NCI-H345 (cell line): Measurements from ENCODE around the gene SLC22A15.
"Not testable (repeated sequence)": the region's sequence is repeated elsewhere in the genome, so short reads cannot be mapped to it uniquely, and the experiment has no call there.

Experiments used
- DNase-seq: peaks from one replicate; lab custom pipeline; 2025; lab: John Stamatoyannopoulos, UW

The SLC22A15 gene

DNA sequence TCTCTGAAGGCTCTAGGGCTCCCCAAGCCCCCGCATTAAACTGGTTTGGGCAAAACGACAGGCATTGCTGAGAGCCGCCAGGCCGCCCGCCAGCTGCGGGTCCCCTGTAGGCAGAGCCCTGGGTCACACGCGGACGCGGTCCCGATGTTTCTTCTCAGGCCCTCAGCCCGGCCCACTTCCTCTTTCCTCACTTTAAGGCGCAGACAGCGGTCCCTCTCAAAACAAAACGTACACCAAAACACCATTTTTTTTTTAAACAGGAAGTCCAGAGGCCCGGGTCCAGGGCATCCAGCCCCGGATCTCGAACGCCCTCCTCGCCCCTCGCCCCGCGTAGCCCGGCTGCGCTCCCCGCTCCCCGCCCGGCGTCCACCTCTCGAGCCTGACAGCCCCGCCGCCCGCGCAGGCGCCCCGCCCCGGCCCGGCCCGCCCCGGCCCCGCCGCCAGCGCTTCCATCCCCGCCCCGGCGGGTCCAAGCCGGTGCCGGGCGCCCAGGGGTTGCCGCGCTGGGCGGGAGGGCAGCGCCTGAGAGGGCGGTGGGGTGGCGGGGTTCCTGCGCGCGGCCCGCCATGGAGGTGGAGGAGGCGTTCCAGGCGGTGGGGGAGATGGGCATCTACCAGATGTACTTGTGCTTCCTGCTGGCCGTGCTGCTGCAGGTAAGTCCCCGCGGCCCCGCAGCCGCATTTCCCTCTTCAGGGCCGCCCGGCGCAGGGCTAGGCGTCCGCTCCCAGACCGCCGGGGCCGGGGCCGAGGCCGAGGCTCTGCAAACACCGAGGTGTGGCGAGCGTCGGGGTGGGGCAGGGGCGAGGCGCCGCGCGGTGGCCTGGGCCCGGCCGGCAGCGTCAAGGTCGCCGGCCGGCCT is at the start of gene SLC22A15:
TSS of gene SLC22A15 (plus strand) at position 452 of the 859 bp plus-strand sequence. CDS start at position 567, 115 bp downstream.
- DNase-seq = peak; percentile 24

DNA sequence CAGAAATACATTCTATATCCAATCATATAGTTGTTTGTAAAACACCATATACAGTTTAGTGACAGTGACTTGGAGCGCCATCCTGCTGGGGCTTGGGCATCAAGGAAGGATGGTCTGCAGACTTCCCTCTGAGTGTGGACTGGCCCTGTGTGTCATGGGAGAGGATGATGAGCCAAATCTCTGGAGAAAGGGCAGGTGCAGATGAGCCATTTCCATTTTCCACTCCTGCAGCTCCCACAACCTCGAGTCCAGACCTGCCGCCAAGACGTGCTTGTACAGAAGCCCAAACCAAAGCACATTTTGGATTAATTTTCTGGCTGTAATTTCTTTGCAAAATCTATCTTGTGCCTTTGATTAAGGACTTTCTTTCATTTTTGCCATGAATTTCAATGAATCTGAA is 48.3 kb upstream of the SLC22A15 start:
- DNase-seq = no peak

DNA sequence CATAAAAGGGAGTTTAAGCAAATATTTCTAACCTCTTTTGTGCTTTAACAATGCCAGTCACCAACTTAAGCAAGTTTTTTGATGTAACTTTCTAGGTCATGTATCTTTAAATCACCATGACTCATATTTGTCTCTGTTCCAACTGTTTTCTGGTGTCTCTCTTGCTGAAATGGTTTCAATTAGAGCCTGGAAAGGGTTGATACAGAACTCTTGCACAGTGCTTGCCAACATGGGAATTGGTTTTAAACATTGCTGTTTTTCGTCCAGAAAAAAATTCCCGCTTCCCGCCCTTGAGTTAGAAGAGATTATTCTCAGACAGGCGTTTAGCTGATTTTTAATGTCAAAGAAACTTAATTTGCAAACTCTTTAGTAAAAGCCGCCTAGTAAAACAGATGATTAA is 46.4 kb upstream of the SLC22A15 start:
- no peak for DNase-seq

DNA sequence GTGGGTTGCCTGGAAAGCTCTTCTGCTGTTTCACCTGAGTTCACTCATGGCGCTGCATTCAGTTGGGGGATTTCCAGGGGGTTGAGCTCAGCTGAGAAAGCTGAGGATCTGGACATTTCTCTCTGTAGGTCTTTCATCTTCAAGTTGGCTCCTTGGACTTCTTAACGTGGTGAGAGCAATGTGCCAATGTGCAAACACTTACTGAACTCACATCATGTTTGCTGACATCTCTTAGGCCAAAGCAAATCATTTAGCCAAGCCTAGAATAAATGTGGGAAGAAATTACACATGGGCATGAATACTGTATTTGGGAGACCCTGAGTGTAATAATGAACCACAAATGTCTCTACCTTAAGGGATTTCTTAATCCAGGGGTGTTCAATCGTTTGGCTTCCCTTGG is 42.7 kb upstream of the SLC22A15 start:
- DNase-seq = no peak

DNA sequence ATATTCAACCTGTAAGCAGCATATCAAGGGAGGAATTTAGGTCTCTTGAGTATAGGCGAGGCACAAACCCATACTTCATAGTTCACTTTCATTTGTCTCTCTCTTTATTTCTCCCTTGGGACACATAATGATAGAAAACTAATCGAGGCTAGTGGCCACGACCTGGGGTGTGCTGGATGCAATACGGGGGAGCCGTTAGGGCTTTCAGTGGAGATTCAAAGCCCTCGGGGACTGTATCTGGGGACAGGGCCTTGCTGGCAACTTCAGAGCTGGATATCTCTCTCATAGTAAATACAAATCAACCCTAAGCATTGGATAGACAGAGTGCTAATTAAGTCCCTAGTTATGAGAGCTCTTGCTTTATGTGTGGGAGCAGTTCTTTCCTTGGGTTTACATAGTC is 36.9 kb upstream of the SLC22A15 start:
- no peak for DNase-seq

DNA sequence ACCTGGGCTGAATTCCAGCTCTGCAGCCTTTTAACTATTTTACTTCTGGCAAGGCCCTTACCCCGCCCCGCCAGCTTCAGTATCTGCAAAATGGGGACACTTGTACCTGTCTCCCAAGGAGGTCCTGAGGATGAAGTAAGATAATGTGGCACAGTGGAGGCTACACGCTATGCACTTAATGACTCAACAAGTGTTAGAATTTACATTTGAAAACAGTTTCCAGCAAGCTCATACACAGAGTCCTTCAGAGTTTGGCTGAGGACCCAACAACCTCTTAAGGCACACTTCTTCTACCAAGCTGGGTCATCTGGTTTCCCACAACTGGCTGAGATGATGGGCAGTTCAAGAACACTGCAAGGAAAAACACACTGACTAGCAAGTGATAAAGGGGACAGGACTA is 30.2 kb upstream of the SLC22A15 start:
- no peak for DNase-seq

DNA sequence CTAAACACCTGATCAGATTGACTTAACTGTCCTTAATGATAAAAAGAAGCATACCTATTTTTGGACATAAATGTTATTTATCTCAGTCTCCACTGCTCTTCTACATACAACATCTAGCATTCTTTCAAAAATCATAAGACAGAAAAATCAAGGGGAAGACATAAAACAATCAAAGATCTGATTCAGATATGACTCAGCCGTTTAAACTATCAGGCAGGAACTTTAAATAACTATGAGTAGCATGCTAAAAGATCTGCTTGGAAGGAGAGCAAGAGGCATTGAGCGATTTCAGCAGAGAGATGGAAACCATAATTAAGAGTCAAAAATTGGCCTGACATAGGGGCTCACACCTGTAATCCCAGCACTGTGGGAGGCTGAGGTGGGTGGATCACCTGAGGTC is 27.2 kb upstream of the SLC22A15 start:
- DNase-seq = no peak

DNA sequence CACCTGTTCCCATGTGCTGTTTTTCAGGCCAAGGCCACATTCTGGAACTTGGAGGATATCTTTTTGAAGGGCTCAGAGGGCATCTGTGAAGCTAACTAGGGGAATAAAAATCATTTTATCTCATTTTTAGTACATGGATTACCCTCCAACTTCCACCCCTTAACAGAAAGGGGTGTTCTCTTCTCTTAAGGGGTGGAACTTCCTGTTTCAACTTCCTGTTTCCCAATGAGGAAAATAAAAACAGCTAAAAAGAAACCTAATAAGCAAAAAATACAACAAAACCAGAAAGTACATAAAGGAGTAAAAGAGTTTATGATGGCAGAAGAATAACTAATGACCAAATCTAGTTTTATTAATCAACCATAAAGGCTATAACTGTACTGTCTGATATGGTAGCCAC is 24.8 kb upstream of the SLC22A15 start:
- no peak for DNase-seq

DNA sequence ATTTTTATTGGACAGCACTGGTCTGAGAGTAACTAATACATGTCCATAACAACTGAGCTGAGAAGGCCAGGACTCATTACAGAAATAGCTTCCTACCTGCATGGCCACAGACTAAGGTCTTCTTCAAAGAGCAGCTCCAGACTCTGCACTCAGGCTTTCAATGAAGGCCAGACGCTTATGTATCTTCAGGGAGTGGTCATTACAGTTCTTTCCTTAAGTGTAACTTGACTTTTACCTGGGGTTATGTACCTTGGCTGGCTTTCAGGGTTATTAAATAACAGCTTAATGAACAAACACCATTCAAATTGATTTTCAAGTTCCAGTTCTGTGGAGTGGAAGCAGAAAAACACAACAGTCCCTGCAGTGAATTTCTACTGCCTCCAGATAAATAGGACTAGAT is 23.8 kb upstream of the SLC22A15 start:
- no peak for DNase-seq

DNA sequence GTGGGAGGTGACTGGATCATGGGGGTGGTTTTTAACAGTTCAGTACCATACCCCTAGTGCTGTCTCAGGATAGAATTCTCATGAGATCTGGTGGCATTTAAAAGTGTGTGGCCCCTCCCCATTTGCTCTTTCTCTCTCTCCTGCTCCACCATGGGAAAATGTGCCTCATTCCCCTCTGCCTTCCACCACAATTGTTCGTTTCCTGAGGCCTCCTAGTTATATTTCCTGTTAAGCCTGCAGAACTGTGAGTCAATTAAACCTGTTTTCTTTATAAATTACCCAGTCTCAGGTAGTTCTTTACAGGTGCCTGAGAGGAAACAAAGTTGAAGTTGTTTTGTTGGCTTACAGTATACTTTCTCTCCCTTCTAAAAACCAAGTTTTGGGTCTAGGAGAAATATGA is 23.1 kb upstream of the SLC22A15 start:
- DNase-seq = no peak

DNA sequence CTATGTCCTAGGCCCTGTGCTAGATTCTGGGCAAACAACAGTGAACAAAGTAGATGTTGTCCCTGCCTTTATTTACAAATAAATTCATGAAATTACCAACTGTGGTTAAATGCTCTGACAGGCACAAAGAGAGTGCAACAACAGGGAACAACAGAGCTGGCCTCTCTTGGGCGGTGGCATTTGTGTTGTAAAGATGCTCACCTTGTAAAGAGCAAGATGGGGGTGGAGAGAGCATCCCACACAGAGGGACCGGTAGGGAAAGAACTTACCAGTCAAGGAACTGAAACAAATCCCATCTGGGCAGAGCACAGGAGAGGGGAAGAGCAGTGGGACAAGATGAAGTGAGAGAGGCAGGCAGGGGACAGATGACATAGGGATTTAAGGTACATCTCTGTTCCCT is 21.6 kb upstream of the SLC22A15 start:
- no peak for DNase-seq

DNA sequence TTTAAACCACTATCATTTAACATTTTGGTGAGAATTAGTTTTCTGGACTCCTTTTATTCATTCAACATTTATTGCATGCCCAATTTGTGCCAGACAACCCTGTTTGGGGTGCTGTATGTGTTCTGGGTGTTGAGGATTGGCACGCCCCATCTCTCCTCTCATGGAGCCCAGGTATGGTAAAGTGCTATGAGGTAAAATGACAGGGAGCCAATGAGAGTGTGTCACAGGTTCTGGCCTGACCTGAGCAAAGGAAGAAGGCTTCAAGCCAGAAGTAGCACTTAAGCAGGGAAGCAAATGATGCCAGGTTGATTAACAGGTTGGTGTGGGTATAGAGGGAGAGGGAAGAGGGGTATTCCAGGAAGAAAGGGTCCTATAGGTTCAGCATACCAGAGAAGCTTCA is 21.1 kb upstream of the SLC22A15 start:
- no peak for DNase-seq

DNA sequence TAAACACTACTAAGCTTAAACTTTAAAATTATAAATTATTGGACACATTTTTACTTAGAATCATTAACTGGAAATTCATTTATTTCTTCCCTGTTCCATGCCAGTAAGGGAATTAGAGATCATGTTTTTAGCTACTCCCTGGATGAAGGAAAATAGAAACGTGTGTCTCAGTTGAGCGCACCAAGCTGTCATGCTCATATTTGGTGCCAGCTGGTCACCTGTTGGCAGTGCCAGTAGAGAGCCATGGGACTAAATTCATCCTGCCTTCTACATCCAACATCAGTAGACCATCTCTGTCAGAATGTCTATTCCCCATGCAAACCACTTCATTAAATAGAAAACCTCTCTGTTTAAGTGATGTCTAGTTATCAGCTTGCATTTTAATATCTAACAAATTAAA is 17.4 kb upstream of the SLC22A15 start:
- DNase-seq = no peak

DNA sequence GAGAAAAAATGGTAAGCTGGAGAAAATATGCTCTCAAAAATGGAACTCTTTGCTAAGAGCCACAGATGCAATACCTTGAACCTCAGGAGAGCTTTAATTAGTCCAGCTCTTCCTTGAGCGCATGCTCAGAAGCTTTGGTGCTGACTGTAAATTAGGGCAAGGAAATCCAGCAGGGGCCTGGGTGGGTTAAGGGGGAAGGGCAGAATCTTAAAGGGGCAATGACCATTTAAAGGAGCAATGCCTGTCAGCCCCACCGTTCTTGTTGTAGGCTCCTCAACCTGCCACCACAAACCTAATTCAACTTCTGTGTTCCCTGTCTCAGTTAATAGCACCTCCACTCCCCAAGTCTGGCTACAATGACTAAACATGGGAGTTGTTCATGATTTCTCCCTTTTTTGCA is 6.8 kb upstream of the SLC22A15 start:
- DNase-seq = no peak

DNA sequence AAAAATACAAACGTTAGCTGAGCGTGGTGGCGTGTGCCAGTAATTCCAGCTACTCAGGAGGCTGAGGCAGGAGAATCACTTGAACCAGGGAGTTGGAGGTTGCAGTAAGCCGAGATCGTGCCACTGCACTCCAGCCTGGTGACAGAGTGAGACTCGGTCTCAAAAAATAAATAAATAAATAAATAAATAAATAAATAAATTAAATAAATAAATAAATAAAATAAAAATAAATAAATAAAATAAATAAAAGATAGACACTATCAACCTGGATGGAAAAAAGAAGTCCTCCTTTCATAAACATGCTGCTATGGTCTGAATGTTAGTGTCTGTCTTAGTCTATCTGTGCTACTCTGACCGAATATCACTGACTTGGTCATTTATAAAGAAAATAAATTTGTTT is 4.5 kb upstream of the SLC22A15 start:
- not testable (repeated sequence) for DNase-seq

DNA sequence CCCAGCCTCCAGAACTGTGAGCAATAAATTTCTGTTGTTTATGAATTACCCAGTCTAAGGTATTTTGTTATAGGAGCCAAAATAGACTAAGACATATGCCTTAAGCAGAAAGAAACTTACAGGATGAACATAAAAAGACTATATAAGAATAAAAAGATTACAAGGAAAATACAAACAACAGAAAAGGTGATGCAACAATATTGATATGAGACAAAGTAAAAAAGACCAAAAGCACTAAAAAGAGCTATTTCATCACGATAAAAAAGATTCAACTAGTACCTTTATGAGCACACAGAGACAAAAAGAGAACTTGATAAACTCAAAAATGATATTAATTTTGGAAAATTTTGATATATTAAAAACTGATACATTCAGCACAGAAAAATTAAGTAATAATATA is 3.2 kb upstream of the SLC22A15 start:
- no peak for DNase-seq

DNA sequence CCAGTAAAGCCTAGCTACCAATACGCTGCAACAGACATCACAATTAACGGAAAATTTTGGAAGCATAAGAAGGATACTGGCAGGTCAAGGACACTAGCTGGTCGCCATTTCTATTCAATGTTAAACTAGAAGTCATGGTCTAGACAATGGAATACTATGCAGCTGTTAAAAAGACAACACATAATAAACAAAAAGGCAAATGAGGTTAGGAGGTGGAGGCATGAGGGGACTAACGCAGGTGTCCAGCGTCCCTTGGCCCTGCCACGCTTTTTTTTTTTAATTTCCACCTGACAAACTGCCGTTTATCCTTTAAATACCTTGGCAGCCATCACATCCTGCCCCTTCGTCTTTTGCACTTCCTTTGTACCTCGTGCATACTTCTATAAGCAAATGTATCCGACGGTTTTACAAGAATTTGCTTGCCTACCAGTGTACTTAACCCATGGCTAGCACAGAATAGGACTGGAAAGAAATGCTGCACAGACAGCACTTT is 698 bp upstream of the SLC22A15 start:
- DNase-seq = no peak

DNA sequence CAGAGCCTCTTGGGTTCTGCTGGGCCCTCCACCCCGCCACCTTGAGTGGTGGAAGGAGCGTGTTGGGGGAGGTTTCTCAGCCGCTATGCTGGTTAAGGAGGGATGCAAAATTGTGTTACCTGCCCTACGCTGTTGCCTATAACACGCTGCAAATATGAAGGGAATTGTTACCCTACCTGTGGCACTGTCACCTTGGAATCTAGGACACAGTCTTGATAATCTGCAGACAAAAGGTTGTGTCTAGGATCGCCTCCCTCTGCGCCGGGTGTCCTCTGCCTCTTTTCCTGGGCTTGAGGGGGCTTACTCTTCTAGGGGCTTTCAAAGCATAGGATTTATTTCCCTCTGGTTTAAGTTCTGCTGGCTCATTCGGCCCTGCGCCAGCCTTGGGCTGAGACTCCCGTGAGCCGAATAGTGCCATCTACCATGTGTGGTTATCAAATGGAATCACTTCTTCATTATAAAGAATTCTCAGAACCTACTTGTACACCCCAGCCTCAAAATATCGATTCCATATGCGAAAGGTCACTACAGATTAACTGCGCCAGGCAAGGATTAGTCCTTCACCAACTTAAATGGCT is 697 bp downstream of the SLC22A15 start:
- no peak for DNase-seq

DNA sequence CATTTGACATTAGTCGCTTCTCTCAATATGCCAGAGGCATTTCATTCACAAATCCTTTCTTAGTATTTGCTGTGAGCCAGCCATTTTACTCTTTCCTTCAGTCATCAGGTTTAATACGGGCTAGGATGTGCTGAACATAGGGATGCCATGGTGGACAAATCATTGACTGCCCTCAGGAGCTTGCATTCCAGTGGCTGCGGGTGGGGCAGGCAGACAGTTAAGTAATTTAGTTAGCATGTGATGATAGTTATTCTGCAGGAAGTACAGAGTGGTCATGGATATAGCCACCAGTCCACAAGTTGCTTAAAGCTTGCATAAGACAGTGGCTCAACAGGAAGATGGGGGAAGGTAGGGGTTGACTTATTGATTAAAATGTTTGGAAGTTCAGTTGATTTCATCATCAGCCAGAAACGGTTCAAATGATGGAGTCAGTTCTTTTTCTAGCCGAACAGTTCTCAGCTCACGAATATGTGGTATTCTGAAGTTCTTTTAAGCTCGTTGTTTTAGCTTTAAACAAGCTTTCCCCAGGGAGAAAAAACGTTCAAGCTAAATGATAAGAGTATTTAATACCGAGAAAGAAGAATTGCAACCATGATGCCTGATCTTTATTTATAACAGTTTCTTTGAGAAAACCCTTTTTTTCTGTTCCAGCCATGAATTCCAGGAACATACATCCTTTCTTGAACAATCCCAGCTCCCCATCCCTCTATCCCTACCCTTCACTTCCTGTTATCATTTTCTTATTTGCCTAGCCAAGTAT is 1.4 kb downstream of the SLC22A15 start:
- DNase-seq = no peak

DNA sequence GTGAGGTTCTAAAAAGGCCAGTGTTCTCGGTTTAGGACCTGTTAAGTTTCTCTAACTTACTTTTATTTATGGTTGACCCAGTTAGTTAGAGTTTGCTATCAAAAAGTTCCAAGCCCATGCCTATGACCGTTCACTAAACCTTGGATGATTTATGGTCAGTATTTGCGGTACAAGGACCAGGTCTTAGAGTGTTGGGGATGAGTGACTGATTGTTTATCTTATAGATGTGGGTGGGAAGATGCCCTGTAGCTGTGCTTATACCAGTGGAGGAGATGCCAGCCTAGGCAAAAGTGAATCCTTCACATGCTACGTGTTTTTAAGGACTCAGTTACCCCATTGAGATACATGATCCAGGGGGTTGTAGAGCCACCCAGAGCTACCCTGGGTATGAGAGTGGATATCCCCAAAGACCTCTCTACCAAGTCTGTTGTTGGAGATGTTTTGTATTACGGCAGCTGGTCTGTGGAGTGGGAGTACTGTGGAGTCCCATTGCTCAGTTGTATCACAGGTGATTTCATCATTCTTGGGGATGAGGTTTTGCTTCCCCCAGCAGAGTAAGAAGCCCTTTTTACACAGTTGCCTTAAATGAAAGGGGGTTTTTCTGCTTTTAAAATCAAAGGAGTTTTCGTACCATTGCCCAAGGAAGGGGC is 2.1 kb downstream of the SLC22A15 start:
- no peak for DNase-seq

DNA sequence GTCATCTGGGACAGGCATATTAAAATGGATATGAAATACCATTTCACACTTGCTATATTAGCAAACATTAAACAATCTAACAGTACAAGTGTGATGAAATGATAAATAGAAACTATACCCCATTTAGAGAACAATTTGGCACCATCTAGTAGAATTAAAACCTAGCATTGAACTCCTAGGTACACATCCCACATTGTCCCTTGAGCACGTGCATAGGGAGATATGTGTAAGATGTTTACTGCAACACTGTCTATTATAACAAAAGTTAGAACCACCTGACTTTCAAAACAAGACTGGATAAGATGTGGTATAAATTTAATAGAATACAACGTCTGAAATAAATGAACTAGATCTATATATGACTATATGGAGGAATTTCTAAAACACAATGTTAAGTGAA is 3.8 kb downstream of the SLC22A15 start:
- no peak for DNase-seq
